Measurements from ENCODE around the gene VWC2.
"Not testable (repeated sequence)": the region's sequence is repeated elsewhere in the genome, so short reads cannot be mapped to it uniquely, and the experiment has no call there.

VWC2 gene

DNA sequence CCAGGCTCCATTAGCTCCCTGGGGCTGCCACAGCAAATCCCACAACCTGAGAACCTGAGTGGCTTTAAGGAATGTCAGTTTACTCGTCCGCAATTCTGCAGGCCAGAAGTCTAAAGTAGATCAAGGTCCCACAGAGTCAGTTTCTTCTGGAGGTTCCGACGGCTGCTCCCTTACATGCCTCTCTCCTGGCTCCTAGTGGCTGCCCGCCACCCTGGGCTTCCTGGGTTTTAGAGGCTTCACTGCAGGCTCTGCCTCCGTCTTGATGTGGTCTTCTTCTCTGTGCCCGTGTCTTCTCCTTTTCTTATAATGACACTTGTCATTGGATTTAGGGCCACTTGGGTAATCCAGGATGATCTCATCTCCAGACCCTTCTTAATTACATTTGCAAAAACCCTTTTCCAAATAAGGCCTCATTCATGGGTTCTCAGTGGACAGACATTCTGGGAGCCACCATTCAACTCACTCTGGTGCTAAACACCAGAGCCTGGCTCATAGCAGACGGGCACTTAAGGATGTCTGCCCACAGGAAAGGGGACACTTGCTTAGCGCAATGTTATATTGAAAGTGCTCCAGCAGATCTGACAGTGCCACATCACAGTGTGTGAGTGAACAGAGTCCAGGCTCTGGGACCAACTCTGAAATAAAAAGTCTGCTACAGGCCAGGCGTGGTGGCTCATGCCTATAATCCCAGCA is 77.6 kb downstream of the VWC2 start:
- DNase-seq (ENCODE audit: low read depth) = no peak
- TF ChIP-seq, protein P1, sequence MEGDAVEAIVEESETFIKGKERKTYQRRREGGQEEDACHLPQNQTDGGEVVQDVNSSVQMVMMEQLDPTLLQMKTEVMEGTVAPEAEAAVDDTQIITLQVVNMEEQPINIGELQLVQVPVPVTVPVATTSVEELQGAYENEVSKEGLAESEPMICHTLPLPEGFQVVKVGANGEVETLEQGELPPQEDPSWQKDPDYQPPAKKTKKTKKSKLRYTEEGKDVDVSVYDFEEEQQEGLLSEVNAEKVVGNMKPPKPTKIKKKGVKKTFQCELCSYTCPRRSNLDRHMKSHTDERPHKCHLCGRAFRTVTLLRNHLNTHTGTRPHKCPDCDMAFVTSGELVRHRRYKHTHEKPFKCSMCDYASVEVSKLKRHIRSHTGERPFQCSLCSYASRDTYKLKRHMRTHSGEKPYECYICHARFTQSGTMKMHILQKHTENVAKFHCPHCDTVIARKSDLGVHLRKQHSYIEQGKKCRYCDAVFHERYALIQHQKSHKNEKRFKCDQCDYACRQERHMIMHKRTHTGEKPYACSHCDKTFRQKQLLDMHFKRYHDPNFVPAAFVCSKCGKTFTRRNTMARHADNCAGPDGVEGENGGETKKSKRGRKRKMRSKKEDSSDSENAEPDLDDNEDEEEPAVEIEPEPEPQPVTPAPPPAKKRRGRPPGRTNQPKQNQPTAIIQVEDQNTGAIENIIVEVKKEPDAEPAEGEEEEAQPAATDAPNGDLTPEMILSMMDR (IDR thresholded peaks at IDR 0.05; ENCODE audit: low read depth, low read length, missing control alignments) = no peak
- H3K4me3 ChIP-seq (ENCODE audit: low read depth, low read length) = no peak overlapping the region
- in situ Hi-C loops (cut with HindIII; ENCODE audit: low sequenced_read_pairs) = no loop called here

DNA sequence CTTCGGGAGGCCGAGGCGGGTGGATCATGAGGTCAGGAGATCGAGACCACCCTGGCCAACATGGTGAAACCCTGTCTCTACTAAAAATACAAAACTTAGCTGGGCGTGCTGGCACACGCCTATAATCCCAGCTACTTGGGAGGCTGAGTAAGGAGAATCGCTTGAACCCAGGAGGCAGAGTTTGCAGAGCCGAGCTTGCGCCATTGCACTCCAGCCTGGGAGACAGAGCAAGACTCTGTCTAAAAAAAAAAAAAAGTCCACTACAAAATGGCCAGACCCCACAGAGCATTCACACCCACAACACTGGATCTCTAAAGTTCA is 78.1 kb downstream of the VWC2 start:
- H3K4me3 ChIP-seq (ENCODE audit: low read depth, low read length); DNase-seq (ENCODE audit: low read depth); in situ Hi-C loops (cut with HindIII; ENCODE audit: low sequenced_read_pairs): not testable (repeated sequence)

DNA sequence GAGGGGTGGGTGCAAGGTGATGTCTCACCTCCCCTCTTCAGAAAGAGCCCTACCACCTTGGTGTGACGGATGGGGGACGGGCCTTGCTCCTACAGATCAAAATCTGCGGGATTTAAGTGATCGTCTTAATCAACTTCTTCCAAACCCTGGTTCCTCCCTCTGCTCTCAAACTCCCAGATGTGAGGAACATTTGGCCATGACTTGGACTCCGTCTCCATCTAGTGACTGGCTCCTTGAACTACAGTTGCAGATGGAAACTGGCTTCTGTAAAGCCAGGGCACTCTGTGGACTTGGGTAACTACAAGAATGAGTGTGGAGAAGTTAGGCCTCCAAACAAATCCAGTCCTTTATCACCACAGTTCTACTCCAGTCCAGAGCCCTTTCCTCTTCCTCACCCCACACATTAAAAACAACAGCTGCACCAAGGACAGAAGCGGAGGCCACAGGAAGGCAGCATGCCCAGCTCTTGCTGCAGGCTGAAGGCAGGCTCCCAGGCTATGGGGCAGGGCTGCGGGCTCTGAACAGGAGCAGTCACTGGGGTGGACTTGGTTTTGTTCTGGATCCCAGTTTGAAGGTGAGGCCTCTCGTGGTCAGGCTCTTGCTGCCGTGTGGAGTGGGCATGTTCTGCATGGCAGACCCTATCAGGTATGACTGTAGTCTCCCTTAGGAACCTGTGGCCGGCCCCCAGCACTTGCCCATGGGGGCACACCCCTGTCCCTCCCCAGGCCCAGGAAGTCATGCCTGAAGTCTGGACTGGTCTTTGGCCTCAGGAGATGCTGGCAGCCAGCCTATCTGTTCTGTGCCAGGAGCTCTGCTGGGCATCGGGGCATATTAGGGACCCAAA is 79.4 kb downstream of the VWC2 start:
- in situ Hi-C loops (cut with HindIII; ENCODE audit: low sequenced_read_pairs) = no loop called here
- DNase-seq (ENCODE audit: low read depth) = peak; percentile 49
- H3K4me3 ChIP-seq (ENCODE audit: low read depth, low read length) = no peak overlapping the region
- TF ChIP-seq, protein P1 (IDR thresholded peaks at IDR 0.05; ENCODE audit: low read depth, low read length, missing control alignments) = peak; percentile 92

DNA sequence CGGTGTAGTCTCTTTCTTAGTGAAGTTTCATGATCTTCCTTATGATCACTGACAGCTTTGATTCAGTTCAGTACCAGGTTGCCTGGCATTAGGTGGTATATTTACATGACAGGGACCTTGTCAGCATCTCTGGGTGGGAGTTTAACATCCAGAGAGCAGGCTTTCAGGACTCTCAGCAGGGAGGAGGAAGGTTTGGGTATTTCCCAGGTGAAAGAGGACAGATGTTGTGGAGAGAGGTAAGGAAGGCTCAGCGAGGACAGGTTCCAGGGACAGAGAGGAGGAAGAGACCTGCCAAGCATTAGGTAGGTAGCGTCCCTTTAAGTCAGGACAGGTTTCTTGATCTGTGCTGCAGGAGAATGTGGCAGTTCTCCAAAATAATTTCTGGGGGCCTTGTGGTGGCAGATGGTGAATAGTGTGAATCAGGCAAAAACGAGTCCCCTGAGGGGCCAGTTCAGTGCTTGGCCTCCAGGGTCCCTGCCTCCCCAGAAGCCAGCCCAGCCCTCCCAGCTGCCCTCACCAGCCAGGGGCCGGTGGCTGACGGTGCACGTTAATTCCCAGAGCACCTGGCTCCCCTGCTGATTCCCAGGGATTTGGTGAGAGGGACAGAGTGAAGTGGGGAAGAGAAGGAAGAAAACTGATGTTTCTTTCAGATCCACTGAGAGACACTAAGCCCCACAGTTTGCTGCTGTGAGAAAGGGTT is 82.0 kb downstream of the VWC2 start:
- TF ChIP-seq, protein P1 (IDR thresholded peaks at IDR 0.05; ENCODE audit: low read depth, low read length, missing control alignments) = no peak
- DNase-seq (ENCODE audit: low read depth) = no peak
- in situ Hi-C loops (cut with HindIII; ENCODE audit: low sequenced_read_pairs) = no loop called here
- H3K4me3 ChIP-seq (ENCODE audit: low read depth, low read length) = no peak overlapping the region

DNA sequence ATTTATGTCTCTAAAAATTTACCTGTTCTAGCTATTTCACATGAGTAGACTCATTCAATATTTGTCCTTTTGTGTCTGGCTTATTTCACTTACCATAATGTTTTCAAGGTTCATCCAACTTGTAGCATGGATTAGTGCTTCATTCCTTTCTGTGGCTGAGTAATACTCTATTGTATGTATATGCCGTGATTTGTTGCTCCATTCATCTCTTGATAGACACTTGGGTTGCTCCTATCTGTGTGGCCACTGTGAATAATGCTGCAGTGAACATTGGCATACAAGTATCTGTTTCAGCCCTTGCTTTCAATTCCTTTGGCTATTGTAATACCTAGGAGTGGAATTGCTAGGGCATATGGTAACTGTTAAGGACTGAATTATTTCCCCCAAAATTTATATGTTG is 86.9 kb downstream of the VWC2 start:
- TF ChIP-seq, protein P1 (IDR thresholded peaks at IDR 0.05; ENCODE audit: low read depth, low read length, missing control alignments) = no peak

DNA sequence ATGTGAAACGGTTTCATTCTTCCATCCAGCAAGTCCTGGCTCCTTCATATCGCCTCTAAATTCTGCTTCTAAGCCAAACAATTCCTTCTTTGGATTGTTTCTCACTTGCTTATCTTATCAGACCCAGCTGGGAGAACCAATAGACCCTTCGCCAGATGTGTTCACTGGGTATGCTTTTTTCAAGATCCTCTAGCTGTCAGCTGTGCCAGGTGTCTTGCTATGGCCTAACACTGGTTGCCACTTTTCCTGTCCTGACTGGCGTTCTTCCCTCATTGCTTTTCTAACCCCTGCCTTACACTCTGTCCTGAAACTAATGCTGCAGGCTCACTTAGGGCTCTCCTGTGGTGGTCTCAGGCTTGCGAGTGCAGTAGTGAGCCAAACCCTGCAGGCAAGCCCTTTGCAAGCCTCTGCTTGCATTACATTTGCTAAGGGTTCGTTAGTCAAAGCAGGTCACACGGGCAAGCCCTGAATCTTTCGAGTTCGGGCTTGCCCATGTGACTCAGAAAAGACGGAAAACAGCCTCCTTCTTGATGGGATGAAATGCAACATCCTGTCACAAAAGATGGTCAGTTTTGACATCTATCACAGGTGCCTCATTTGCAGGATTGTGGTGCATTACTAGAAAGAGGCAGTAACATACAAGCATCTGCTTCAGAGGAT is 92.8 kb downstream of the VWC2 start:
- H3K4me3 ChIP-seq (ENCODE audit: low read depth, low read length) = no peak overlapping the region
- no peak for DNase-seq (ENCODE audit: low read depth)
- TF ChIP-seq, protein P1 (IDR thresholded peaks at IDR 0.05; ENCODE audit: low read depth, low read length, missing control alignments) = no peak
- in situ Hi-C loops (cut with HindIII; ENCODE audit: low sequenced_read_pairs) = no loop called here

More for the DNA sequence above, 86.9 kb downstream of the VWC2 start:
- in situ Hi-C loops (cut with HindIII; ENCODE audit: low sequenced_read_pairs) = no loop called here
- no peak overlapping the region for H3K4me3 ChIP-seq (ENCODE audit: low read depth, low read length)
- DNase-seq (ENCODE audit: low read depth) = no peak

Measured in astrocyte of the cerebellum (primary cell).